SK-N-SH treated with all-trans-retinoic acid at 6 μM for 48 hours (cell line): ENCODE data around the gene GMNN.

ENCODE experiments used
- PATZ1 ChIP-seq: fragments of 250-450 bp; sonication (Bioruptor Pico); IDR thresholded peaks from 2 replicates; pipeline ENCODE4 v1.8.0; 2020; ENCODE audit warnings: mild to moderate bottlenecking, moderate library complexity, borderline replicate concordance
- SNAI2 ChIP-seq: fragments of 250-450 bp; sonication (Bioruptor Pico); IDR thresholded peaks from 2 replicates; pipeline ENCODE4 v1.5.0; 2020; ENCODE audit warnings: mild to moderate bottlenecking, moderate library complexity
- ZNF565 ChIP-seq: fragments of 450-650 bp; formaldehyde crosslinking; conservative IDR thresholded peaks from 2 replicates; pipeline ENCODE4 v1.5.0; 2020; ENCODE audit warnings: low read depth, mild to moderate bottlenecking, moderate library complexity

GRCh38 chr6:24795106-24795505, 20.4 kb downstream of the GMNN start:
- TF ChIP-seq PATZ1 (CRISPR knock-in tag) = no peak
- no peak for TF ChIP-seq ZNF565 (CRISPR knock-in tag)
- TF ChIP-seq SNAI2 (CRISPR knock-in tag) = no peak
